GM06990 (cell line): ENCODE results near the gene RAB22A.
A peak's percentile ranks its signal among the peaks of the same experiment; 100 is the strongest.
"Not testable (repeated sequence)": the region's sequence is repeated elsewhere in the genome, so short reads cannot be mapped to it uniquely, and the experiment has no call there.

ENCODE experiments used
- DNase-seq: peaks from one replicate; pipeline ENCODE4 v3.0.0-alpha.2; 2011; ENCODE audit not compliant: insufficient read length; ENCODE audit errors: extremely low read depth
- H3K27me3 ChIP-seq: replicated peaks from 2 replicates; pipeline ENCODE4 v1.6.0; 2011; ENCODE audit warnings: low read length; ENCODE audit not compliant: control insufficient read depth, insufficient read depth
- H3K36me3 ChIP-seq: 2 replicates; pipeline ENCODE4 v1.5.1; 2011; ENCODE audit warnings: low read length; ENCODE audit not compliant: control insufficient read depth, insufficient read depth
- H3K4me3 ChIP-seq: replicated peaks from 2 replicates; pipeline ENCODE4 v1.5.1; 2011; ENCODE audit warnings: low read depth, mild to moderate bottlenecking, control low read depth, low read length
- CTCF ChIP-seq: IDR thresholded peaks from 2 replicates; pipeline ENCODE4 v1.5.1; 2011; ENCODE audit warnings: low read length, control low read depth, mild to moderate bottlenecking, inconsistent platforms; ENCODE audit not compliant: insufficient read depth, poor library complexity, severe bottlenecking

Gene RAB22A

DNA sequence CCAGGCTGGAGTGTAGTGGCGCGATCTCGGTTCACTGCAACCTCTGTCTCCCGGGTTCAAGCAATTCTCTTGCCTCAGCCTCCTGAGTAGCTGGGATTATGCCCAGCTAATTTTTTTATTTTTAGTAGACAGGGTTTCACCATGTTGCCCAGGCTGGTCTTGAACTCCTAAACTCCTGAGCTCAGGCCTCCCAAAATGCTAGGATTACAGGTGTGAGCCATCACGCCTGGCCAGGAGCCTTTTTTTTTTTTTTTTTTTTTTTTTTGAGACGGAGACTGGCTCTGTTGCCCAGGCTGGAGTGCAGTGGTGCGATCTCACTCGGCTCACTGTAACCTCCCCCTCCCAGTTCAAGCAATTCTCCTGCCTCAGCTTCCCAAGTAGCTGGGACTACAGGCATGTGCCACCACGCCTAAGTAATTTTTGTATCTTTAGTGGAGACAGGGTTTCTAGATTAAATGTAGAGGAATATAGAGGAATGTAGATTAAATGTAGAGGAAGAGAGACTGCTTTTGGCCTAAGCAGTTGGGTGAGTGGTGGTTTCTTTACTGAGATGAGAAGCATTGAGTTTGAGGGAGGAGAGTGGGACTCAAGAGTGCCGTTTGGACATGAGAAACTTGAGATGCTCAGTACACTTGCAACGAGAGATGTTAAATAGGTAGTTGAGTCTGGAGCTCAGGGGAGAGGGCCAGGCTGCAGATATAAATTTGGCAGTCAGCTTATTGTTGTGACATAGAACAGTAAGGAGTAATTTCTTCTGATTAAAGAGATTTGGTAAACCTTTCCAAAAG lies 96.2 kb downstream of the RAB22A start:
- Histone ChIP-seq H3K27me3 (no peaks in the 10 kb centered on the region), H3K36me3 (no peaks in the 10 kb centered on the region; the same call in 1 of the 2 replicates), H3K4me3 (no peak overlapping the region)
- no peak for TF ChIP-seq CTCF
- DNase-seq = no peak

GRCh38 chr20:58406422-58407001 lies 97.0 kb downstream of the RAB22A start:
- no peaks in the 10 kb centered on the region; the same call in 1 of the 2 replicates for H3K36me3 ChIP-seq
- no peaks in the 10 kb centered on the region for H3K27me3 ChIP-seq
- no peak overlapping the region for H3K4me3 ChIP-seq
- TF ChIP-seq CTCF = no peak
- DNase-seq = no peak

DNA sequence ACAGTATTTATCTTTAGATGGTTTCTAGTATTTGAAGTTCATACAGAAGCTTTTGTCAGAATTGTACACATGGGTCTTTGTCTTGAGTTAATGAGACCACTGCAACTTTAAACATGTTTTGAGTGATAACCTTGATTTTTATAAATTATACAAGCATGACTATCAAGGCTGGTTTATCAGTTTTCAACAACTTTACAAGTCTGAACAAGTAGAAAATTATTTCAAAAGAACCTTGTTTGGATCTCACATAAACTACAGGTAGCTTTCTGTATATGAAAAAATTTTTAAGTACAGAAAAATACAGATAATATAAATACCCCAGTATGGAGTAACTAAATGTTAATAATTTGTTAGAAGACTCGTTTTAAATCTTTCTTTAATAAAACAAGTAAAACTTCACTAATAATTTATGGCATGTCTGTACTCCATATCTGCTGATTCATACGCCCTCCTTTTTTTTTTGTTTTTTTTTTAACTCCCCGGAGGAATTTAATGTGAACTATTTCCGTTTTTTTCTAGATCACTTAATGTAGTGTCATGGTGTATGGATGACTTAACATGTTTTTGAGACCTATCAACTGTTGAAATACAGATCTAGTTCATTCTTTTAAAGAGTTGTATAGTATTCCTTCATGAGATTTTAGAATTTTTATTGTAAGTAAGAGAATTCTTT lies 97.8 kb downstream of the RAB22A start:
- no peak overlapping the region for H3K4me3 ChIP-seq
- TF ChIP-seq CTCF = no peak
- H3K36me3 ChIP-seq = no peaks in the 10 kb centered on the region
- no peaks in the 10 kb centered on the region for H3K27me3 ChIP-seq
- no peak for DNase-seq

GRCh38 chr20:58407966-58408557 lies 98.5 kb downstream of the RAB22A start:
- DNase-seq = peak; percentile 15
- Histone ChIP-seq H3K4me3 (no peak overlapping the region), H3K36me3 (no peaks in the 10 kb centered on the region), H3K27me3 (no peaks in the 10 kb centered on the region)
- no peak for TF ChIP-seq CTCF

DNA sequence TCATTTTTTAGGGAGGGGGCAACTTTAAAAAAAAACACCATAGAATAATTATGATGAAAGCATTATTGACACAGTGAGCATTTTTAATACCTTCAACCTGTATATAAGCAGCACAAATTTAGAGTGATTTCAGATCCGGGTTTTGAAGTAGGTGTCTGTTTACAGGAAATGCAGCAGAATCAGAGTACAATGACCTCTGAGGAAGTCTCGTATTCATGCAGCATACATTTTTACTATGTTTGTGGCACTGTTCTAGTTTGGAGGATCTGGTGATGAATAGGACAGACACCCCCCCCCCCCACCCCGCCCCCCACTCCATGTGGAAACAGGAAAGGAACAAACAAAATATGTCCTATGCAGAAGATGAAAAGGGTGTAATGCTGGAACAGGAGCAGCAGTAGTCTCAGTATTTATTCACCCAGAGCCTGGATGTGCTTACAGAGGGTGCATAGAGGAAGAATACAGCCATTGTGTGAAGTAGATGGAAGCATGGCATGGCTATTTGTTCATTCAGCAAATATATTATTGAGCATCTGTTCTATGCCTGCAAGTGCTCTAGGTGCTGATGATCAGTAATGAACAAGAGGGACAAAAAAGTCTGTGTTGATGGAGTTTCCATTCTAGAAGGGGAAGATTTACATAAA lies 99.2 kb downstream of the RAB22A start:
- no peak overlapping the region; the same call in 1 of the 2 replicates for H3K4me3 ChIP-seq
- no peak for TF ChIP-seq CTCF

DNA sequence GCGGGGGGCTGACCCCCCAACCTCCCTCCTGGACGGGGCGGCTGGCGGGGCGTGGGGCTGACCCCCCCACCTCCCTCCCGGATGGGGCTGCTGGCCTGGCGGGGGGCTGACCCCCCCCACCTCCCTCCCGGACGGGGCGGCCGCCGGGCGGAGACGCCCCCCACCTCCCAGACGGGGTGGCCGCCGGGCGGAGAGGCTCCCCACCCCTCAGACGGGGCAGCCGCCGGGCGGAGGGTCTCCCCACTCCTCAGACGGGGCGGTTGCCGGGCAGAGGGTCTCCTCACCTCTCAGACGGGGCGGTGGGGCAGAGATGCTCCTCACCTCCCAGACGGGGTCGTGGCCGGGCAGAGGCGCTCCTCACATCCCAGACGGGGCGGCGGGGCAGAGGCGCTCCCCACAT lies 104.7 kb downstream of the RAB22A start:
- H3K4me3 ChIP-seq, H3K27me3 ChIP-seq, H3K36me3 ChIP-seq, DNase-seq: not testable (repeated sequence)

More for the DNA sequence above, 99.2 kb downstream of the RAB22A start:
- Histone ChIP-seq H3K27me3 (no peaks in the 10 kb centered on the region), H3K36me3 (no peaks in the 10 kb centered on the region)
- DNase-seq = peak; percentile 12

DNA sequence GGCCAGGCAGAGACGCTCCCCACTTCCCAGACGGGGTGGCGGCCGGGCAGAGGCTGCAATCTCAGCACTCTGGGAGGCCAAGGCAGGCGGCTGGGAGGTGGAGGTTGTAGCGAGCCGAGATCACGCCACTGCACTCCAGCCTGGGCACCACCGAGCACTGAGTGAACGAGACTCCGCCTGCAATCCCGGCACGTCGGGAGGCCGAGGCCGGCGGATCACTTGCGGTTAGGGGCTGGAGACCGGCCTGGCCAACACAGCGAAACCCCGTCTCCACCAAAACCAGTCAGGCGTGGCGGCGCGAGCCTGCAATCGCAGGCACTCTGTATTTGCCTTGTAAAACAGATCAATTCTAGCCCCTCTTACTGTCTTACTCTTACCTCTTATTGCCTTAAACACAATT lies 105.3 kb downstream of the RAB22A start:
- not testable (repeated sequence) for DNase-seq, H3K27me3 ChIP-seq, H3K4me3 ChIP-seq, H3K36me3 ChIP-seq
